Erythroblast (primary cell): ENCODE measurements around the gene RBMS1.

Experiments
- GATA1 ChIP-seq: IDR thresholded peaks from 2 replicates; pipeline ENCODE4 v1.6.1; 2011; ENCODE audit warnings: low read depth, mild to moderate bottlenecking, control low read depth, low read length, moderate library complexity
- POLR2A ChIP-seq: IDR thresholded peaks from 2 replicates; pipeline ENCODE4 v1.6.1; 2011; ENCODE audit warnings: mild to moderate bottlenecking, low read length

GRCh38 chr2:160308476-160308875, 185.1 kb downstream of the RBMS1 start:
- TF ChIP-seq POLR2A (no peak), GATA1 (no peak)
